ENCODE results near the gene TRAK2. TPM values are rescaled to one million over a fixed set of nuclear protein-coding genes. Genes with fewer than 3 reads are reported as not detected.
A peak's percentile ranks its signal among the peaks of the same experiment; 100 is the strongest.

TRAK2 gene
- total and polyA plus RNA-seq, 2 of the 13 experiments (the other 11 are each of a cell fraction or from before 2014, with no cell fraction given), result 7.7 to 21.0 TPM

GRCh38 chr2:201451292-201452057 lies at the start of gene TRAK2, which contains the start of gene STRADB (continued):
- peak; percentile 92 for TF ChIP-seq ZNF687 (CRISPR knock-in tag; IDR thresholded peaks at IDR 0.05)
- TF ChIP-seq AHR (CRISPR knock-in tag; IDR thresholded peaks at IDR 0.05), result peak; percentile 47; the same call in 1 of the 2 replicates
- TF ChIP-seq PAXIP1 (CRISPR knock-in tag; conservative IDR thresholded peaks at IDR 0.05), result peak; percentile 69
- peak; percentile 59; the same call in 1 of the 2 replicates for TF ChIP-seq MIER3 (CRISPR knock-in tag; IDR thresholded peaks at IDR 0.05; ENCODE audit: borderline replicate concordance)
- TF ChIP-seq ZSCAN29 (CRISPR knock-in tag; conservative IDR thresholded peaks at IDR 0.05), result 0 out of 2 replicates have a peak, but pooled peaks have one; percentile 43
- peak; percentile 99 for TF ChIP-seq POGZ (CRISPR knock-in tag; IDR thresholded peaks at IDR 0.05)
- peak; percentile 73; the same call in 1 of the 2 replicates for TF ChIP-seq NR2F2 (IDR thresholded peaks at IDR 0.05; ENCODE audit: borderline replicate concordance, low read depth)
- peak; percentile 83 for TF ChIP-seq ZSCAN9 (CRISPR knock-in tag; IDR thresholded peaks at IDR 0.05; ENCODE audit: borderline replicate concordance)
- TF ChIP-seq ZNF512B (CRISPR knock-in tag; IDR thresholded peaks at IDR 0.05; ENCODE audit: borderline replicate concordance), result no peak
- TF ChIP-seq ZNF367 (CRISPR knock-in tag; IDR thresholded peaks at IDR 0.05; ENCODE audit: borderline replicate concordance), result no peak
- peak; percentile 75; the same call in 1 of the 2 replicates for TF ChIP-seq ZBTB42 (CRISPR knock-in tag; IDR thresholded peaks at IDR 0.05)
- peak; percentile 93 for TF ChIP-seq MAZ (IDR thresholded peaks at IDR 0.05; ENCODE audit: borderline replicate concordance, low read depth, low read length)
- peak; percentile 96 for TF ChIP-seq MAZ (CRISPR knock-in tag; IDR thresholded peaks at IDR 0.05; ENCODE audit: low read depth)
- TF ChIP-seq ETV5 (CRISPR knock-in tag; IDR thresholded peaks at IDR 0.05; ENCODE audit: borderline replicate concordance), result no peak; the same call in none of the 2 replicates
- TF ChIP-seq MIXL1 (CRISPR knock-in tag; IDR thresholded peaks at IDR 0.05), result peak; percentile 39; the same call in 1 of the 2 replicates

Data from HepG2 (cell line).